Tibial nerve (tissue), 3 donors: ENCODE results near the gene USP24.

ENCODE experiments used
- CTCF ChIP-seq, 5 experiments: fragments of 200-600 bp in 3 of 5; fragments of 450-650 bp in 2 of 5; sonication (generic) in 3 of 5; IDR thresholded peaks; one replicate each; pipeline ENCODE4 v1.5.1; 2016 to 2019; ENCODE audit warnings: antibody characterized with exemption in 5 of 5, mild to moderate bottlenecking in 3 of 5, moderate library complexity in 2 of 5
- POLR2A ChIP-seq, 2 donors: fragments of 450-650 bp; IDR thresholded peaks; one replicate each; pipeline ENCODE4 v1.6.1; 2017; ENCODE audit warnings: antibody characterized with exemption in 2 of 2, mild to moderate bottlenecking in 2 of 2, moderate library complexity in 2 of 2

- TF ChIP-seq CTCF (IDR thresholded peaks at IDR 0.05) = no peak
- no peak for TF ChIP-seq POLR2A (IDR thresholded peaks at IDR 0.05)
These were observed 159.9 kb downstream of the USP24 start for GRCh38 chr1:55055084-55055882.
